Fibroblast of mammary gland (primary cell): Measurements from ENCODE around the gene WWC1.

Source experiments
- DNase-seq: peaks from one replicate; pipeline ENCODE4 v3.0.0-alpha.2; 2010; ENCODE audit warnings: low read depth
- H3K4me3 ChIP-seq: 2 replicates; pipeline ENCODE4 v1.5.1; 2011; ENCODE audit warnings: low read depth, mild to moderate bottlenecking, low read length, moderate library complexity; ENCODE audit not compliant: control insufficient read depth
- TF ChIP-seq, protein P1 (sequence below): conservative IDR thresholded peaks from 2 replicates; pipeline ENCODE4 v1.5.1; 2011; ENCODE audit warnings: low read depth, low read length, inconsistent platforms; ENCODE audit not compliant: control insufficient read depth, insufficient read depth

Gene WWC1

DNA sequence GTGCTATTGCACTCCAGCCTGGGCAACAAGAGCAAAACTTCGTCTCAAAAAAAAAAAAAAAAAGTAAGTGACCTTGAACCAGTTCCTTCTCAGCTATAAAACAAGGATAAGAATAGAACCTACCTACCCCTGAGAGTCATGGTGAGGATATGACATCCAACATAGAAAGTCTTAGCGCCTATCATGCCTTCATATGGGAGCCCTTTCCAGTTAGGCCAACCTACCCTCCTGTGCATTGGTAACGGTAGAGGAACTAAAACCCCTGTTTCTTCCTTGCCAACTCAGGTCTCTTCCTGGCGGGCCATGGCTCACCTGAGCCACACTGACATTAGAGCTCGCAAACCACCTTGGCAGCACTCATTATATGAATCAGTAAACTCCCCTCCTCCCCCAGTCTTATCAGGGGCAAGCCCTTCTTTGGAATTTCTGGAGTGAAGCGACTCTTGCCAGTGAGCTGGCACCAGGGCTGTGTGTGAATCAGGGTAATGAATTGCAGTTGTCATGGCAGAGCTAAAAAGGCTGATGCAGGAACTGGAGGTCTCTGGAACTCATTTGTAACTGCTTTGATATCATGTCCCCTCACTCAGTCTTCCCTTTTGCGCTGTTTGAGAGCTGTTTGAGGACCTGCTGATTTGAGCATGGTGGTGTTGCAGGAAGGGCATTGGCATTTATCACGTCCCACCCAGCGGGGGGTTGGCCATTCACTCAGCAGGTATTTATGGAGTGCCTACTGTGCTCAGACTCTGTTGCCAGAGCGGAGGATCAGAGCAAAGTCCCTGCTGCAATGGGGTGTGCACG lies 10.3 kb downstream of the WWC1 start:
- no peak overlapping the region for H3K4me3 ChIP-seq
- no peak for DNase-seq
- TF ChIP-seq, protein P1, sequence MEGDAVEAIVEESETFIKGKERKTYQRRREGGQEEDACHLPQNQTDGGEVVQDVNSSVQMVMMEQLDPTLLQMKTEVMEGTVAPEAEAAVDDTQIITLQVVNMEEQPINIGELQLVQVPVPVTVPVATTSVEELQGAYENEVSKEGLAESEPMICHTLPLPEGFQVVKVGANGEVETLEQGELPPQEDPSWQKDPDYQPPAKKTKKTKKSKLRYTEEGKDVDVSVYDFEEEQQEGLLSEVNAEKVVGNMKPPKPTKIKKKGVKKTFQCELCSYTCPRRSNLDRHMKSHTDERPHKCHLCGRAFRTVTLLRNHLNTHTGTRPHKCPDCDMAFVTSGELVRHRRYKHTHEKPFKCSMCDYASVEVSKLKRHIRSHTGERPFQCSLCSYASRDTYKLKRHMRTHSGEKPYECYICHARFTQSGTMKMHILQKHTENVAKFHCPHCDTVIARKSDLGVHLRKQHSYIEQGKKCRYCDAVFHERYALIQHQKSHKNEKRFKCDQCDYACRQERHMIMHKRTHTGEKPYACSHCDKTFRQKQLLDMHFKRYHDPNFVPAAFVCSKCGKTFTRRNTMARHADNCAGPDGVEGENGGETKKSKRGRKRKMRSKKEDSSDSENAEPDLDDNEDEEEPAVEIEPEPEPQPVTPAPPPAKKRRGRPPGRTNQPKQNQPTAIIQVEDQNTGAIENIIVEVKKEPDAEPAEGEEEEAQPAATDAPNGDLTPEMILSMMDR = no peak

DNA sequence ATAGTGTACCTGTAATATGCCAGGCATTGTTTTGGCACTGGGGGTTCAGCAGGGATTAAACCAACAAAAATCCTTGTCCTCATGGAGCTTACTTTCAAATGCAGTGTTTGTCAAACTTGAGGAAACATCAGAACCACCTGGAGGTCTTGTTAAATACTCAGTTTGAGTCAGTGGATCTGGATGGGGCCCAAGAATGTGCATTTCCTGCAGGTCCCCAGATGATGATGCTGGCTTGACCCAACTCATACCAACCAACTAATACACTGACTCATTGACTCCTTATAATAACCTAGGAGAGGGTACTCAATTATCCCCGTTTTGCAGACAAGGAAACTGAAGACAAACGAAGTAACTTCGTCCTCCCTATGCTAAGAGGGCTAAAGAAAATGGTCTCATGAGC lies 11.3 kb downstream of the WWC1 start:
- H3K4me3 ChIP-seq = no peak overlapping the region
- TF ChIP-seq, protein P1 = no peak
- DNase-seq = peak; percentile 72

DNA sequence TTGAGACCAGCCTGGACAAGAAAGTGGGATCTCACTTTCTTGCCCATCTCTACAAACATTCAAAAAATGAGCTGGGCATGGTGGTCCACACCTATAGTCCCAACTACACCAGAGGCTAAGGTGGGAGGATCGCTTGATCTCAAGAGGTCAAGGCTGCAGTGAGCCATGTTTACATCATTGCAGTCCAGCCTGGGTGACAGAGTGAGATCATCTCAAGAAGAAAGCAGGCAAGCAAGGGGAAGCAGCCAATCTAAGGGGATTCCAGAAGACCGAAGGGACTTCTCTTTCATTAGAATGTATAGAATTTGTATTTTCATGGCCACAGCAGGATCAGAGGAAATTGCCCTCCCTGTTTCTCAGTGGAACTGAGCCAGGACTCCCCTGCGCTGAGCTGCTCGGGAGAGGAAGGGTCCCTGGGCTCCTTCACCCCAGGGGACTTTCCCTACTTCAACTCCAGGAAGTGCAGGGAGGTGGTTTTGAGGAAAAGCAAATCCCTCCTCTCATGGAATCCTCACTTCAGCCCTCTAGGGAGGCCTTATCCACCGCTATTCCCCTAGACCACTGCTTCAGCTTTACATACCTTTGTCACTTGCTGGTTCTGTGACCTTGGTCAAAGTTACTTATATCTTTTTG lies 12.1 kb downstream of the WWC1 start:
- H3K4me3 ChIP-seq = no peak overlapping the region
- no peak for DNase-seq
- TF ChIP-seq, protein P1 = no peak

DNA sequence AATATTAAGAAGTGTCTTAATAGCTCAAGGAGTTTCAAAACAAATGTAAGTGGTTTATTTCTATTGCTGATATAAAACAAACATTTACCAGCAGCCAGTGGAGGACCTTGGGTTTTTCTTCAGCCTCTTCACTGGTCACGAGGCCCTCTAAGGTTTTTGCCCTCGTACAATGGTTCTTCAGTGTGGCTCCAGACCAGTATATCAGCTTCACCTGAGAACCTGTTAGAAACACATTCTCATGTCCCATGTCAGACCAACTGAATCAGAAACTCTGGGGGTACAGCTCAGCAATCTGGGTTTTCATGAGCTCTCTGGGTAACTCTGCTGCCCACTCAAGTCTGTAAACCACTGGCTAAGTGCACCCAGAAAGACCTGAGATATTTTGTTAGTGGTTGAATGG lies 12.9 kb downstream of the WWC1 start:
- no peak for DNase-seq
- TF ChIP-seq, protein P1 = no peak
- no peak overlapping the region for H3K4me3 ChIP-seq

DNA sequence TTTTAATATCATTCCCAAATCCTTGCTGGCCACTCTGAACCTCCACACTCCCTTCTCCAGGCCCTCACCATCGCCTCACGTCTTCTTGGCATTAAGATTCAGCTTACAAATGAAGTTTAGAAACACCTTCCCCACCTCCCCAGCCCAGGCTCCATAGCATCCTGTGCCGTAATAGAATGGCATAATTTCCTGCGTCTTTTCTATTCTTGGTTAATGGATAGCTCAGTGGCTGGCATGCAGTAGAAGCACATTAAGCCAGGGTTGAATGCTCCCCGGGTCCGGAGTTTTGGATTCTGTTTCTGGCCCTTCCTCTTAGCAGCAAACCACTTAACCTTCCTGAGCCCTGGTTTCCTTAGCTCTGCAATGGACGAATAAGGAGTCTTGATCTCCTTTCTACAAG lies 13.8 kb downstream of the WWC1 start:
- TF ChIP-seq, protein P1 = no peak
- H3K4me3 ChIP-seq = no peak overlapping the region

DNA sequence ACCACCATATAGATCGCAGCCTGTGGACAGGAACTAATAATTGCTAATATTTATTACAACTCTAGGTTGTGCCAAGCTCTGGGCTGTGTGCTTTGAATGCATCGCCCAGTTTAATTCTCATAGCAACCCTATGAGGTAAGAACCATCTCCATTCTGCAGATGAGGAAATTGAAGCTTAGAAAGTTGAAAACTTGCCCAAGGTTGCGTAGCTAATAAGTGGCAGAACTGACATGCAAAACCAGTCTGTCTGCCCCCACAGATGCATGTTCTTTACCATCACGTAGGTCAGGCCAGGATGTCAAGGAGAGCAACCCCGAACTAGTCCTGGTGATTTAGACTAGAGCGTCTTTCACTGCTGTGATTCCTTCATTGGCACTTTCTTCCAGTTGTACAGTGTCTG lies 15.6 kb downstream of the WWC1 start:
- TF ChIP-seq, protein P1 = no peak
- no peak for DNase-seq
- H3K4me3 ChIP-seq = no peak overlapping the region

More for the DNA sequence above, 13.8 kb downstream of the WWC1 start:
- DNase-seq = no peak
